ENCODE data around the gene C1QTNF2.
A peak's percentile ranks its signal among the peaks of the same experiment; 100 is the strongest.

Gene C1QTNF2

GRCh38 chr5:160367261-160367660, 3.2 kb downstream of the C1QTNF2 start:
- Histone ChIP-seq H3K9ac (ENCODE audit: insufficient read length) (no peak overlapping the region), H3K36me3 (ENCODE audit: insufficient read depth, low read length) (no peaks in the 10 kb centered on the region), H3K9me3 (ENCODE audit: low read depth, low read length) (no peaks in the 10 kb centered on the region), H3K4me3 (no peak overlapping the region), H3K27ac (no peak overlapping the region)
- TF ChIP-seq FOXP2 (optimal IDR thresholded peaks at IDR 0.05; ENCODE audit: control extremely low read depth, extremely low read length, insufficient read depth) = no peak
- TF ChIP-seq EZH2 (IDR thresholded peaks at IDR 0.05) = no peak
- TF ChIP-seq POLR2AphosphoS5 (IDR thresholded peaks at IDR 0.05; ENCODE audit: borderline replicate concordance, low read depth, low read length) = no peak
- DNase-seq (ENCODE audit: low read depth, low spot score) = no peak

GRCh38 chr5:160366230-160366629, 4.2 kb downstream of the C1QTNF2 start:
- Histone ChIP-seq H3K9ac (ENCODE audit: insufficient read length) (no peak overlapping the region), H3K4me3 (no peak overlapping the region), H3K9me3 (ENCODE audit: low read depth, low read length) (no peaks in the 10 kb centered on the region), H3K36me3 (ENCODE audit: insufficient read depth, low read length) (no peaks in the 10 kb centered on the region), H3K27ac (no peak overlapping the region)
- DNase-seq (ENCODE audit: low read depth, low spot score) = no peak
- TF ChIP-seq EZH2 (IDR thresholded peaks at IDR 0.05) = no peak
- no peak for TF ChIP-seq POLR2AphosphoS5 (IDR thresholded peaks at IDR 0.05; ENCODE audit: borderline replicate concordance, low read depth, low read length)
- no peak for TF ChIP-seq FOXP2 (optimal IDR thresholded peaks at IDR 0.05; ENCODE audit: control extremely low read depth, extremely low read length, insufficient read depth)

- H3K9ac ChIP-seq (ENCODE audit: insufficient read length) = peak overlapping the region; percentile 76
- no peaks in the 10 kb centered on the region for H3K9me3 ChIP-seq (ENCODE audit: low read depth, low read length)
- H3K4me3 ChIP-seq = peak overlapping the region; percentile 64
- H3K36me3 ChIP-seq (ENCODE audit: insufficient read depth, low read length) = no peaks in the 10 kb centered on the region
- no peak for DNase-seq (ENCODE audit: low read depth, low spot score)
- TF ChIP-seq FOXP2 (optimal IDR thresholded peaks at IDR 0.05; ENCODE audit: control extremely low read depth, extremely low read length, insufficient read depth) = no peak
- TF ChIP-seq EZH2 (IDR thresholded peaks at IDR 0.05) = no peak
- no peak for TF ChIP-seq POLR2AphosphoS5 (IDR thresholded peaks at IDR 0.05; ENCODE audit: borderline replicate concordance, low read depth, low read length)
- H3K27ac ChIP-seq = peak overlapping the region; percentile 91
Measured at GRCh38 chr5:160363660-160364395, 6.6 kb downstream of the C1QTNF2 start.

- H3K27ac ChIP-seq = peak overlapping the region; percentile 91
- peak overlapping the region; percentile 64 for H3K4me3 ChIP-seq
- no peaks in the 10 kb centered on the region for H3K9me3 ChIP-seq (ENCODE audit: low read depth, low read length)
- TF ChIP-seq FOXP2 (optimal IDR thresholded peaks at IDR 0.05; ENCODE audit: control extremely low read depth, extremely low read length, insufficient read depth) = no peak
- TF ChIP-seq EZH2 (IDR thresholded peaks at IDR 0.05) = no peak
- TF ChIP-seq POLR2AphosphoS5 (IDR thresholded peaks at IDR 0.05; ENCODE audit: borderline replicate concordance, low read depth, low read length) = no peak
- H3K9ac ChIP-seq (ENCODE audit: insufficient read length) = peak overlapping the region; percentile 76
- DNase-seq (ENCODE audit: low read depth, low spot score) = no peak
- H3K36me3 ChIP-seq (ENCODE audit: insufficient read depth, low read length) = no peaks in the 10 kb centered on the region
Measured at GRCh38 chr5:160363211-160363610, 7.2 kb downstream of the C1QTNF2 start.

GRCh38 chr5:160361624-160362228, 8.7 kb downstream of the C1QTNF2 start:
- no peaks in the 10 kb centered on the region for H3K36me3 ChIP-seq (ENCODE audit: insufficient read depth, low read length)
- no peaks in the 10 kb centered on the region for H3K9me3 ChIP-seq (ENCODE audit: low read depth, low read length)
- DNase-seq (ENCODE audit: low read depth, low spot score) = no peak
- H3K27ac ChIP-seq = no peak overlapping the region
- H3K9ac ChIP-seq (ENCODE audit: insufficient read length) = no peak overlapping the region
- TF ChIP-seq EZH2 (IDR thresholded peaks at IDR 0.05) = no peak
- no peak for TF ChIP-seq FOXP2 (optimal IDR thresholded peaks at IDR 0.05; ENCODE audit: control extremely low read depth, extremely low read length, insufficient read depth)
- no peak for TF ChIP-seq POLR2AphosphoS5 (IDR thresholded peaks at IDR 0.05; ENCODE audit: borderline replicate concordance, low read depth, low read length)
- H3K4me3 ChIP-seq = no peak overlapping the region

- H3K27ac ChIP-seq = no peak overlapping the region
- H3K36me3 ChIP-seq (ENCODE audit: insufficient read depth, low read length) = no peaks in the 10 kb centered on the region
- no peak for DNase-seq (ENCODE audit: low read depth, low spot score)
- H3K9me3 ChIP-seq (ENCODE audit: low read depth, low read length) = no peaks in the 10 kb centered on the region
- no peak overlapping the region for H3K9ac ChIP-seq (ENCODE audit: insufficient read length)
- no peak overlapping the region for H3K4me3 ChIP-seq
- no peak for TF ChIP-seq FOXP2 (optimal IDR thresholded peaks at IDR 0.05; ENCODE audit: control extremely low read depth, extremely low read length, insufficient read depth)
- no peak for TF ChIP-seq EZH2 (IDR thresholded peaks at IDR 0.05)
- no peak for TF ChIP-seq POLR2AphosphoS5 (IDR thresholded peaks at IDR 0.05; ENCODE audit: borderline replicate concordance, low read depth, low read length)
Measured at GRCh38 chr5:160360310-160360709, 10.1 kb downstream of the C1QTNF2 start.

- no peaks in the 10 kb centered on the region for H3K36me3 ChIP-seq (ENCODE audit: insufficient read depth, low read length)
- H3K27ac ChIP-seq = no peak overlapping the region
- 0 out of 2 replicates have a peak overlapping the region, but pooled peaks have one; percentile 14 for H3K4me3 ChIP-seq
- H3K9ac ChIP-seq (ENCODE audit: insufficient read length) = no peak overlapping the region
- TF ChIP-seq FOXP2 (optimal IDR thresholded peaks at IDR 0.05; ENCODE audit: control extremely low read depth, extremely low read length, insufficient read depth) (no peak), EZH2 (IDR thresholded peaks at IDR 0.05) (no peak), POLR2AphosphoS5 (IDR thresholded peaks at IDR 0.05; ENCODE audit: borderline replicate concordance, low read depth, low read length) (no peak)
- H3K9me3 ChIP-seq (ENCODE audit: low read depth, low read length) = no peaks in the 10 kb centered on the region
- no peak for DNase-seq (ENCODE audit: low read depth, low spot score)
Measured at GRCh38 chr5:160359816-160360215, 10.6 kb downstream of the C1QTNF2 start.

GRCh38 chr5:160359242-160359641, 11.2 kb downstream of the C1QTNF2 start:
- TF ChIP-seq POLR2AphosphoS5 (IDR thresholded peaks at IDR 0.05; ENCODE audit: borderline replicate concordance, low read depth, low read length) (no peak), EZH2 (IDR thresholded peaks at IDR 0.05) (no peak), FOXP2 (optimal IDR thresholded peaks at IDR 0.05; ENCODE audit: control extremely low read depth, extremely low read length, insufficient read depth) (no peak)
- Histone ChIP-seq H3K27ac (0 out of 2 replicates have a peak overlapping the region, but pooled peaks have one; percentile 16), H3K36me3 (ENCODE audit: insufficient read depth, low read length) (no peaks in the 10 kb centered on the region), H3K4me3 (no peak overlapping the region), H3K9ac (ENCODE audit: insufficient read length) (no peak overlapping the region), H3K9me3 (ENCODE audit: low read depth, low read length) (no peaks in the 10 kb centered on the region)
- no peak for DNase-seq (ENCODE audit: low read depth, low spot score)

Measured in SK-N-MC (cell line).